Motor neuron (in vitro differentiated cells): ENCODE measurements around the gene CEBPB. TPM values are rescaled to one million over a fixed set of nuclear protein-coding genes. Genes with fewer than 3 reads are reported as not detected.
A peak's percentile ranks its signal among the peaks of the same experiment; 100 is the strongest.

Source experiments
- ATAC-seq, 8 experiments: fragments of 200-7000 bp; cut with Tn5 transposase; replicated peaks in 6 of 8; 2 replicates each; pipeline ENCODE4 v1.8.0; 2021; ENCODE audit warnings: mild to moderate bottlenecking in 8 of 8, moderate library complexity in 8 of 8
- H3K27ac ChIP-seq, 2 donors: fragments of 250-450 bp; sonication (Bioruptor Pico); 2 replicates each; pipeline ENCODE4 v1.9.0; 2021; ENCODE audit warnings: antibody characterized with exemption in 2 of 2, mild to moderate bottlenecking in 2 of 2, moderate library complexity in 1 of 2
- H3K4me1 ChIP-seq, 2 donors: fragments of 250-450 bp; sonication (Bioruptor Pico); replicated peaks in 1 of 2; 2 replicates each; pipeline ENCODE4 v1.6.1; 2021; ENCODE audit warnings: antibody characterized with exemption in 2 of 2, mild to moderate bottlenecking in 2 of 2, moderate library complexity in 1 of 2
- H3K4me3 ChIP-seq, 5 donors: fragments of 250-450 bp; sonication (Bioruptor Pico); 2 replicates each; pipeline ENCODE4 v1.9.0; 2021; ENCODE audit warnings: antibody characterized with exemption in 5 of 5, mild to moderate bottlenecking in 5 of 5, moderate library complexity in 4 of 5
- WGBS, 10 experiments: fragments of 450-650 bp; shearing (Covaris generic); methylation state at CpG; one replicate each; pipeline ENCODE4 v1.0.0; 2022; 5-methylcytosine and 5-hydroxymethylcytosine counted together
- in situ Hi-C, 9 experiments: fragments of 400-800 bp; cut with MboI; loops; one replicate each; pipeline ENCODE4 v1.15.0; 2021; ENCODE audit warnings: low sequenced_read_pairs in 9 of 9, low pct_unique_long_range_greater_than_20kb in 2 of 9; ENCODE audit not compliant: unreplicated experiment in 9 of 9
- total RNA-seq, 8 experiments: library from RNA; unstranded; fragments of 300-600 nt; gene quantifications; 2 replicates each; pipeline versions ENCODE4 v1.2.3 to v1.2.4, GENCODE V29; 2022

Gene CEBPB
- total RNA-seq, 8 experiments from 2014 or later: 3.3 to 19.4 (median 8.9) TPM

- Histone ChIP-seq H3K4me3 (no peak overlapping the region), H3K4me1 (peaks cover 6 to 7% of the 10 kb centered on the region in 2 donors), H3K27ac (no peak overlapping the region)
- WGBS, 10 experiments: 64 to 100% (median 88%) methylated on average over 1 to 5 of the region's 11 CpGs; no CpG with 5 or more reads in 3 of the 10 experiments
- in situ Hi-C loops: loop anchor here in 1 of 9 experiments (25.0 kb wide), 1 partner anchor 142 kb away; no protein-coding TSS in a partner anchor
- ATAC-seq: no peak
Measured at GRCh38 chr20:50220093-50220893, 29.7 kb downstream of the CEBPB start.

- Histone ChIP-seq H3K4me3 (no peak overlapping the region), H3K4me1 (peaks cover 6 to 7% of the 10 kb centered on the region in 2 donors), H3K27ac (no peak overlapping the region)
- ATAC-seq: no peak
- in situ Hi-C loops: loop anchor here in 1 of 9 experiments (25.0 kb wide), 1 partner anchor 141 kb away; no protein-coding TSS in a partner anchor
- WGBS, 10 experiments: 0 to 100% (median 91%) methylated on average over 1 to 8 of the region's 13 CpGs; no CpG with 5 or more reads in 2 of the 10 experiments
Measured at GRCh38 chr20:50220894-50221365, 30.3 kb downstream of the CEBPB start.

- Histone ChIP-seq H3K4me1 (peaks cover 1 to 3% of the 10 kb centered on the region in 2 donors), H3K4me3 (no peak overlapping the region), H3K27ac (no peak overlapping the region)
- 50 to 100% (median 87%) methylated on average over 1 to 12 of the region's 18 CpGs; no CpG with 5 or more reads in 1 of the 10 experiments for WGBS, 10 experiments
- in situ Hi-C loops: loop anchor here in 1 of 9 experiments (25.0 kb wide), 1 partner anchor 141 kb away; no protein-coding TSS in a partner anchor
- no peak for ATAC-seq
Measured at GRCh38 chr20:50221501-50222308, 31.1 kb downstream of the CEBPB start.

GRCh38 chr20:50222309-50223038 lies 31.8 kb downstream of the CEBPB start:
- in situ Hi-C loops: loop anchor here in 1 of 9 experiments (25.0 kb wide), 1 partner anchor 140 kb away; no protein-coding TSS in a partner anchor
- H3K4me3 ChIP-seq: no peak overlapping the region
- H3K4me1 ChIP-seq: no peaks in the 10 kb centered on the region
- ATAC-seq: no peak
- 43 to 100% (median 86%) methylated on average over 1 to 5 of the region's 12 CpGs; no CpG with 5 or more reads in 2 of the 10 experiments for WGBS, 10 experiments
- no peak overlapping the region for H3K27ac ChIP-seq

- in situ Hi-C loops: loop anchor here in 1 of 9 experiments (25.0 kb wide), 1 partner anchor 139 kb away; no protein-coding TSS in a partner anchor
- Histone ChIP-seq H3K27ac (no peak overlapping the region), H3K4me1 (no peaks in the 10 kb centered on the region), H3K4me3 (no peak overlapping the region)
- peak in 1 of 8 experiments; percentile 6 for ATAC-seq
- WGBS, 10 experiments: 17 to 93% (median 70%) methylated on average over 1 to 8 of the region's 28 CpGs; no CpG with 5 or more reads in 2 of the 10 experiments
Measured at GRCh38 chr20:50223039-50224005, 32.7 kb downstream of the CEBPB start.

GRCh38 chr20:50224052-50224451 lies 33.4 kb downstream of the CEBPB start:
- no peaks in the 10 kb centered on the region for H3K4me1 ChIP-seq
- no peak for ATAC-seq
- H3K4me3 ChIP-seq: no peak overlapping the region
- in situ Hi-C loops: loop anchor here in 1 of 9 experiments (25.0 kb wide), 1 partner anchor 138 kb away; no protein-coding TSS in a partner anchor
- no peak overlapping the region for H3K27ac ChIP-seq
- WGBS, 10 experiments: no CpG with 5 or more reads among the region's 1 CpG

GRCh38 chr20:50224531-50225255 lies 34.1 kb downstream of the CEBPB start:
- in situ Hi-C loops: loop anchor here in 1 of 9 experiments (25.0 kb wide), 1 partner anchor 138 kb away; no protein-coding TSS in a partner anchor
- 0 to 83% (median 54%) methylated on average over 1 to 8 of the region's 10 CpGs; no CpG with 5 or more reads in 2 of the 10 experiments for WGBS, 10 experiments
- peak in 7 of 8 experiments; percentile 54 to 87 (median 76) for ATAC-seq
- Histone ChIP-seq H3K4me3 (no peak overlapping the region), H3K27ac (no peak overlapping the region), H3K4me1 (no peaks in the 10 kb centered on the region)

- Histone ChIP-seq H3K4me3 (no peak overlapping the region), H3K27ac (no peak overlapping the region), H3K4me1 (no peaks in the 10 kb centered on the region)
- in situ Hi-C loops: no loop called here
- peak in 4 of 8 experiments; percentile 6 to 42 (median 22) for ATAC-seq
- WGBS, 10 experiments: 0 to 82% (median 70%) methylated on average over 1 to 5 of the region's 13 CpGs; no CpG with 5 or more reads in 3 of the 10 experiments
Measured at GRCh38 chr20:50226093-50226974, 35.7 kb downstream of the CEBPB start.

GRCh38 chr20:50227506-50227905 lies 36.9 kb downstream of the CEBPB start:
- in situ Hi-C loops: no loop called here
- peak in 2 of 8 experiments; percentile 10 to 74 for ATAC-seq
- H3K4me3 ChIP-seq: no peak overlapping the region
- H3K27ac ChIP-seq: no peak overlapping the region
- H3K4me1 ChIP-seq: no peaks in the 10 kb centered on the region
- 60 to 83% (median 67%) methylated on average over 1 to 3 of the region's 3 CpGs; no CpG with 5 or more reads in 5 of the 10 experiments for WGBS, 10 experiments

- ATAC-seq: no peak
- Histone ChIP-seq H3K27ac (no peak overlapping the region), H3K4me1 (no peaks in the 10 kb centered on the region), H3K4me3 (no peak overlapping the region)
- 68 to 100% (median 81%) methylated on average over 1 to 7 of the region's 10 CpGs; no CpG with 5 or more reads in 1 of the 10 experiments for WGBS, 10 experiments
- in situ Hi-C loops: no loop called here
Measured at GRCh38 chr20:50229156-50229607, 38.6 kb downstream of the CEBPB start.
